ENCODE measurements around the gene TMEM89. TPM values are rescaled to one million over a fixed set of nuclear protein-coding genes. Genes with fewer than 3 reads are reported as not detected.

Gene TMEM89
- total and polyA plus RNA-seq, 2 of the 13 experiments (the other 11 are each of a cell fraction or from before 2014, with no cell fraction given): 0.31 to 0.59 TPM

GRCh38 chr3:48635222-48636021 lies 13.9 kb upstream of the TMEM89 start, which contains the start of gene SLC26A6 (continued):
- TF ChIP-seq, protein P1, sequence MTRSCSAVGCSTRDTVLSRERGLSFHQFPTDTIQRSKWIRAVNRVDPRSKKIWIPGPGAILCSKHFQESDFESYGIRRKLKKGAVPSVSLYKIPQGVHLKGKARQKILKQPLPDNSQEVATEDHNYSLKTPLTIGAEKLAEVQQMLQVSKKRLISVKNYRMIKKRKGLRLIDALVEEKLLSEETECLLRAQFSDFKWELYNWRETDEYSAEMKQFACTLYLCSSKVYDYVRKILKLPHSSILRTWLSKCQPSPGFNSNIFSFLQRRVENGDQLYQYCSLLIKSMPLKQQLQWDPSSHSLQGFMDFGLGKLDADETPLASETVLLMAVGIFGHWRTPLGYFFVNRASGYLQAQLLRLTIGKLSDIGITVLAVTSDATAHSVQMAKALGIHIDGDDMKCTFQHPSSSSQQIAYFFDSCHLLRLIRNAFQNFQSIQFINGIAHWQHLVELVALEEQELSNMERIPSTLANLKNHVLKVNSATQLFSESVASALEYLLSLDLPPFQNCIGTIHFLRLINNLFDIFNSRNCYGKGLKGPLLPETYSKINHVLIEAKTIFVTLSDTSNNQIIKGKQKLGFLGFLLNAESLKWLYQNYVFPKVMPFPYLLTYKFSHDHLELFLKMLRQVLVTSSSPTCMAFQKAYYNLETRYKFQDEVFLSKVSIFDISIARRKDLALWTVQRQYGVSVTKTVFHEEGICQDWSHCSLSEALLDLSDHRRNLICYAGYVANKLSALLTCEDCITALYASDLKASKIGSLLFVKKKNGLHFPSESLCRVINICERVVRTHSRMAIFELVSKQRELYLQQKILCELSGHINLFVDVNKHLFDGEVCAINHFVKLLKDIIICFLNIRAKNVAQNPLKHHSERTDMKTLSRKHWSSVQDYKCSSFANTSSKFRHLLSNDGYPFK (CRISPR knock-in tag; IDR thresholded peaks at IDR 0.05; ENCODE audit: borderline replicate concordance): peak; percentile 74; the same call in 1 of the 2 replicates
- TF ChIP-seq PAF1 (CRISPR knock-in tag; IDR thresholded peaks at IDR 0.05) (no peak), ZNF616 (CRISPR knock-in tag; IDR thresholded peaks at IDR 0.05; ENCODE audit: low read depth) (peak; percentile 70; the same call in 1 of the 2 replicates), SRSF9 (IDR thresholded peaks at IDR 0.05; ENCODE audit: borderline replicate concordance, insufficient read depth, low read depth, low read length, poor library complexity, severe bottlenecking) (no peak), NFKB2 (CRISPR knock-in tag; IDR thresholded peaks at IDR 0.05; ENCODE audit: borderline replicate concordance) (peak; percentile 88), MZF1 (CRISPR knock-in tag; IDR thresholded peaks at IDR 0.05; ENCODE audit: borderline replicate concordance) (peak; percentile 87; the same call in 1 of the 2 replicates), NRL (CRISPR knock-in tag; IDR thresholded peaks at IDR 0.05; ENCODE audit: borderline replicate concordance) (no peak; the same call in 1 of the 2 replicates), LCORL (IDR thresholded peaks at IDR 0.05) (no peak), LCORL (CRISPR knock-in tag; IDR thresholded peaks at IDR 0.05) (no peak; the same call in 1 of the 2 replicates), SUZ12 (IDR thresholded peaks at IDR 0.05; ENCODE audit: low read depth, low read length) (no peak), NCOR1 (IDR thresholded peaks at IDR 0.05; ENCODE audit: borderline replicate concordance, low read length) (no peak), ZNF12 (CRISPR knock-in tag; IDR thresholded peaks at IDR 0.05) (no peak), ZNF253 (CRISPR knock-in tag; IDR thresholded peaks at IDR 0.05; ENCODE audit: borderline replicate concordance) (peak; percentile 91), ZNF777 (CRISPR knock-in tag; IDR thresholded peaks at IDR 0.05) (no peak), MEIS1 (CRISPR knock-in tag; IDR thresholded peaks at IDR 0.05; ENCODE audit: borderline replicate concordance) (no peak; the same call in 1 of the 2 replicates), U2AF1 (optimal IDR thresholded peaks at IDR 0.05; ENCODE audit: low read depth, low read length) (no peak), MAFK (conservative IDR thresholded peaks at IDR 0.05 in 1 of 2, IDR thresholded peaks at IDR 0.05 in 1 of 2; ENCODE audit: low read length in 2 of 2) (no peak), ZBTB1 (CRISPR knock-in tag; IDR thresholded peaks at IDR 0.05; ENCODE audit: borderline replicate concordance) (no peak)
- TF ChIP-seq, protein P2, sequence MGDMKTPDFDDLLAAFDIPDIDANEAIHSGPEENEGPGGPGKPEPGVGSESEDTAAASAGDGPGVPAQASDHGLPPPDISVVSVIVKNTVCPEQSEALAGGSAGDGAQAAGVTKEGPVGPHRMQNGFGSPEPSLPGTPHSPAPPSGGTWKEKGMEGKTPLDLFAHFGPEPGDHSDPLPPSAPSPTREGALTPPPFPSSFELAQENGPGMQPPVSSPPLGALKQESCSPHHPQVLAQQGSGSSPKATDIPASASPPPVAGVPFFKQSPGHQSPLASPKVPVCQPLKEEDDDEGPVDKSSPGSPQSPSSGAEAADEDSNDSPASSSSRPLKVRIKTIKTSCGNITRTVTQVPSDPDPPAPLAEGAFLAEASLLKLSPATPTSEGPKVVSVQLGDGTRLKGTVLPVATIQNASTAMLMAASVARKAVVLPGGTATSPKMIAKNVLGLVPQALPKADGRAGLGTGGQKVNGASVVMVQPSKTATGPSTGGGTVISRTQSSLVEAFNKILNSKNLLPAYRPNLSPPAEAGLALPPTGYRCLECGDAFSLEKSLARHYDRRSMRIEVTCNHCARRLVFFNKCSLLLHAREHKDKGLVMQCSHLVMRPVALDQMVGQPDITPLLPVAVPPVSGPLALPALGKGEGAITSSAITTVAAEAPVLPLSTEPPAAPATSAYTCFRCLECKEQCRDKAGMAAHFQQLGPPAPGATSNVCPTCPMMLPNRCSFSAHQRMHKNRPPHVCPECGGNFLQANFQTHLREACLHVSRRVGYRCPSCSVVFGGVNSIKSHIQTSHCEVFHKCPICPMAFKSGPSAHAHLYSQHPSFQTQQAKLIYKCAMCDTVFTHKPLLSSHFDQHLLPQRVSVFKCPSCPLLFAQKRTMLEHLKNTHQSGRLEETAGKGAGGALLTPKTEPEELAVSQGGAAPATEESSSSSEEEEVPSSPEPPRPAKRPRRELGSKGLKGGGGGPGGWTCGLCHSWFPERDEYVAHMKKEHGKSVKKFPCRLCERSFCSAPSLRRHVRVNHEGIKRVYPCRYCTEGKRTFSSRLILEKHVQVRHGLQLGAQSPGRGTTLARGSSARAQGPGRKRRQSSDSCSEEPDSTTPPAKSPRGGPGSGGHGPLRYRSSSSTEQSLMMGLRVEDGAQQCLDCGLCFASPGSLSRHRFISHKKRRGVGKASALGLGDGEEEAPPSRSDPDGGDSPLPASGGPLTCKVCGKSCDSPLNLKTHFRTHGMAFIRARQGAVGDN (CRISPR knock-in tag; IDR thresholded peaks at IDR 0.05): peak; percentile 93
- TF ChIP-seq, protein P3, sequence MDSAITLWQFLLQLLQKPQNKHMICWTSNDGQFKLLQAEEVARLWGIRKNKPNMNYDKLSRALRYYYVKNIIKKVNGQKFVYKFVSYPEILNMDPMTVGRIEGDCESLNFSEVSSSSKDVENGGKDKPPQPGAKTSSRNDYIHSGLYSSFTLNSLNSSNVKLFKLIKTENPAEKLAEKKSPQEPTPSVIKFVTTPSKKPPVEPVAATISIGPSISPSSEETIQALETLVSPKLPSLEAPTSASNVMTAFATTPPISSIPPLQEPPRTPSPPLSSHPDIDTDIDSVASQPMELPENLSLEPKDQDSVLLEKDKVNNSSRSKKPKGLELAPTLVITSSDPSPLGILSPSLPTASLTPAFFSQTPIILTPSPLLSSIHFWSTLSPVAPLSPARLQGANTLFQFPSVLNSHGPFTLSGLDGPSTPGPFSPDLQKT (CRISPR knock-in tag; IDR thresholded peaks at IDR 0.05; ENCODE audit: borderline replicate concordance): no peak
